NCI-H1694 (cell line): ENCODE data around the gene STXBP5L.
A peak's percentile ranks its signal among the peaks of the same experiment; 100 is the strongest.
"Not testable (repeated sequence)": the region's sequence is repeated elsewhere in the genome, so short reads cannot be mapped to it uniquely, and the experiment has no call there.

ENCODE experiments used
- DNase-seq: peaks from one replicate; lab custom pipeline; 2025; lab: John Stamatoyannopoulos, UW

STXBP5L gene

GRCh38 chr3:120908030-120908794, at the start of gene STXBP5L:
STXBP5L (plus strand) TSS chr3:120908205; CDS start chr3:120909579, 1,374 bp downstream.
- peak; percentile 94 for DNase-seq

GRCh38 chr3:120858521-120858920, 49.5 kb upstream of the STXBP5L start:
- DNase-seq: no peak

- DNase-seq: no peak
These were observed 43.5 kb upstream of the STXBP5L start for GRCh38 chr3:120864541-120864940.

GRCh38 chr3:120875507-120875906, 32.5 kb upstream of the STXBP5L start:
- no peak for DNase-seq

GRCh38 chr3:120875989-120876388, 32.0 kb upstream of the STXBP5L start:
- DNase-seq: no peak

GRCh38 chr3:120879411-120879810, 28.6 kb upstream of the STXBP5L start:
- no peak for DNase-seq

GRCh38 chr3:120892921-120893320, 15.1 kb upstream of the STXBP5L start:
- DNase-seq: no peak

GRCh38 chr3:120894316-120895057, 13.5 kb upstream of the STXBP5L start:
- no peak for DNase-seq

- DNase-seq: not testable (repeated sequence)
These were observed 6.3 kb upstream of the STXBP5L start for GRCh38 chr3:120901716-120902115.

- peak; percentile 61 for DNase-seq
These were observed 4.8 kb upstream of the STXBP5L start for GRCh38 chr3:120903221-120903620.

- no peak for DNase-seq
These were observed 361 bp upstream of the STXBP5L start for GRCh38 chr3:120907659-120908029.

GRCh38 chr3:120908795-120909601, 993 bp downstream of the STXBP5L start:
- no peak for DNase-seq

GRCh38 chr3:120909602-120909878, 1.5 kb downstream of the STXBP5L start:
- no peak for DNase-seq

- no peak for DNase-seq
These were observed 18.1 kb downstream of the STXBP5L start for GRCh38 chr3:120926146-120926545.

GRCh38 chr3:120928991-120929390, 21.0 kb downstream of the STXBP5L start:
- no peak for DNase-seq

- no peak for DNase-seq
These were observed 23.6 kb downstream of the STXBP5L start for GRCh38 chr3:120931593-120931992.

- DNase-seq: no peak
These were observed 48.1 kb downstream of the STXBP5L start for GRCh38 chr3:120956143-120956542.

GRCh38 chr3:120982608-120983320, 74.8 kb downstream of the STXBP5L start:
- no peak for DNase-seq

- no peak for DNase-seq
These were observed 75.3 kb downstream of the STXBP5L start for GRCh38 chr3:120983321-120983665.

GRCh38 chr3:120983841-120984240, 75.8 kb downstream of the STXBP5L start:
- no peak for DNase-seq

- no peak for DNase-seq
These were observed 77.2 kb downstream of the STXBP5L start for GRCh38 chr3:120985242-120985641.

GRCh38 chr3:120988994-120989393, 81.0 kb downstream of the STXBP5L start:
- DNase-seq: no peak
